ENCODE measurements around the gene C19orf33.

- no peak for TF ChIP-seq CTCF (conservative IDR thresholded peaks at IDR 0.05; ENCODE audit: low read length)
- TF ChIP-seq EZH2phosphoT487 (IDR thresholded peaks at IDR 0.05; ENCODE audit: borderline replicate concordance, low read depth, low read length): no peak
These were observed 17.7 kb downstream of the C19orf33 start for GRCh38 chr19:38321646-38322196.
